Regular cardiac myocyte (primary cell): ENCODE results near the gene RNF44. TPM values are rescaled to one million over a fixed set of nuclear protein-coding genes. Genes with fewer than 3 reads are reported as not detected.

Experiments
- total RNA-seq: library from RNA; depleted of rRNA; stranded (reverse); fragments of >200 nt; gene quantifications from 2 replicates; pipeline ENCODE4 v1.2.3, GENCODE V29; 2014

The RNF44 gene
- 0.58 and 1.4 TPM in 2 replicates for total RNA-seq

GRCh38 chr5:176536902-176537553 lies at the start of gene RNF44:
TSS of gene RNF44 (minus strand) at chr5:176537402. CDS start at chr5:176532472, 4,930 bp downstream.

GRCh38 chr5:176548967-176549444 lies 11.8 kb upstream of the RNF44 start, which contains the start of gene CDHR2:
TSS of gene CDHR2 (plus strand) at chr5:176549342. CDS start at chr5:176565353, 16,011 bp downstream.

Other genes starting within 250 kb of the RNF44 start
- 116 and 128 TPM in 2 replicates for gene KIAA1191, start 175.6 kb downstream of the RNF44 start, total RNA-seq
- gene ARL10, start 171.9 kb downstream of the RNF44 start, total RNA-seq = 9.4 and 9.9 TPM in 2 replicates
- gene NOP16, start 148.8 kb downstream of the RNF44 start, total RNA-seq = 9.6 and 26.1 TPM in 2 replicates
- gene HIGD2A, start 148.7 kb downstream of the RNF44 start, total RNA-seq = 16.7 and 21.7 TPM in 2 replicates
- gene CLTB, start 120.9 kb downstream of the RNF44 start, total RNA-seq = 95.0 and 155 TPM in 2 replicates
- gene FAF2, start 89.0 kb downstream of the RNF44 start, total RNA-seq = 28.8 and 42.2 TPM in 2 replicates
- gene CDHR2, start 11.9 kb upstream of the RNF44 start, total RNA-seq = not detected in 2 replicates
- gene GPRIN1, start 72.8 kb upstream of the RNF44 start, total RNA-seq = 1.7 and 6.1 TPM in 2 replicates
- 0.56 and 1.3 TPM in 2 replicates for gene SNCB, start 93.1 kb upstream of the RNF44 start, total RNA-seq
- not detected in 2 replicates for gene EIF4E1B, start 93.3 kb upstream of the RNF44 start, total RNA-seq
- 22.6 and 40.3 TPM in 2 replicates for gene TSPAN17, start 110.1 kb upstream of the RNF44 start, total RNA-seq